Muscle of back (tissue), 13 donors: Measurements from ENCODE around the gene PCDHGA10. TPM values are rescaled to one million over a fixed set of nuclear protein-coding genes. Genes with fewer than 3 reads are reported as not detected.
"Not testable (repeated sequence)": the region's sequence is repeated elsewhere in the genome, so short reads cannot be mapped to it uniquely, and the experiment has no call there.

Source experiments
- DNase-seq, 3 donors: peaks; one replicate each; pipeline versions ENCODE4 v3.0.0 to v3.0.0-alpha.2; 2013
- long read RNA-seq, 9 donors: transcript quantifications; one replicate each; lab custom pipeline, GENCODE V29; 2026
- polyA plus RNA-seq, 10 donors: library from polyadenylated mRNA; unstranded; fragments of 120-200 nt; gene quantifications; one replicate each; pipeline ENCODE4 v1.2.1, GENCODE V29; 2013; ENCODE audit not compliant: insufficient read length in 10 of 10

The PCDHGA10 gene
- 1 to 10 TPM; 1.2 to 2.8 (median 1.8) TPM for polyA plus RNA-seq
- long read RNA-seq, donor 1 = 0 reads
- long read RNA-seq, donor 2, full-length matches to known transcripts = 1 of 1 reads
- long read RNA-seq, donor 2, partial matches to known transcripts = 0 of 1 reads
- long read RNA-seq, donor 2, other reads (novel, unspliced or antisense) = 0 of 1 reads
- long read RNA-seq, donor 3 = 0 reads
- long read RNA-seq, donor 4, full-length matches to known transcripts = 4 of 4 reads
- long read RNA-seq, donor 4, partial matches to known transcripts = 0 of 4 reads
- long read RNA-seq, donor 4, other reads (novel, unspliced or antisense) = 0 of 4 reads
- long read RNA-seq, donor 5, full-length matches to known transcripts = 2 of 2 reads
- long read RNA-seq, donor 5, partial matches to known transcripts = 0 of 2 reads
- long read RNA-seq, donor 5, other reads (novel, unspliced or antisense) = 0 of 2 reads
- long read RNA-seq, donor 6 = 0 reads
- long read RNA-seq, donor 7 = 0 reads
- long read RNA-seq, donor 8 = 0 reads
- long read RNA-seq, donor 9 = 0 reads

- DNase-seq = peak in 2 of 3 donors; percentile 34 to 47
Measured at GRCh38 chr5:141412854-141413539, at the start of gene PCDHGA10. Gene PCDHGA10, plus strand, starts transcription at chr5:141412987. Its CDS starts 189 bp downstream, at chr5:141413176.

- DNase-seq = peak in 1 of 3 donors; percentile 17
Measured at GRCh38 chr5:141363952-141364660, 48.7 kb upstream of the PCDHGA10 start, which contains the start of gene PCDHGA5. Gene PCDHGA5, plus strand, starts transcription at chr5:141364162. Its CDS starts 169 bp downstream, at chr5:141364331.

- DNase-seq = no peak
Measured at GRCh38 chr5:141366016-141366896, 46.5 kb upstream of the PCDHGA10 start.

- DNase-seq = peak in 1 of 3 donors; percentile 17
Measured at GRCh38 chr5:141369994-141370848, 42.6 kb upstream of the PCDHGA10 start, which contains the start of gene PCDHGB3. Gene PCDHGB3, plus strand, starts transcription at chr5:141370242. Its CDS starts 153 bp downstream, at chr5:141370395.

- DNase-seq = no peak
Measured at GRCh38 chr5:141371572-141372475, 41.0 kb upstream of the PCDHGA10 start.

GRCh38 chr5:141373673-141374317 is 39.0 kb upstream of the PCDHGA10 start, which contains the start of gene PCDHGA6:
Gene PCDHGA6, plus strand, starts transcription at chr5:141373891. Its CDS starts 193 bp downstream, at chr5:141374084.
- DNase-seq = peak in 1 of 3 donors; percentile 14

- DNase-seq = no peak
Measured at GRCh38 chr5:141374627-141375026, 38.2 kb upstream of the PCDHGA10 start.

GRCh38 chr5:141375444-141376155 is 37.2 kb upstream of the PCDHGA10 start:
- DNase-seq = not testable (repeated sequence)

GRCh38 chr5:141382469-141383294 is 30.1 kb upstream of the PCDHGA10 start, which contains the start of gene PCDHGA7:
Gene PCDHGA7, plus strand, starts transcription at chr5:141382742. Its CDS starts 158 bp downstream, at chr5:141382900.
- DNase-seq = no peak

GRCh38 chr5:141383345-141383744 is 29.4 kb upstream of the PCDHGA10 start:
- no peak for DNase-seq

- no peak for DNase-seq
Measured at GRCh38 chr5:141384471-141385267, 28.1 kb upstream of the PCDHGA10 start.

GRCh38 chr5:141387557-141388311 is 25.1 kb upstream of the PCDHGA10 start, which contains the start of gene PCDHGB4:
Gene PCDHGB4, plus strand, starts transcription at chr5:141387698. Its CDS starts 187 bp downstream, at chr5:141387885.
- DNase-seq = not testable (repeated sequence)

- DNase-seq = no peak
Measured at GRCh38 chr5:141388661-141389060, 24.1 kb upstream of the PCDHGA10 start.
